ENCODE measurements around the gene EXOC3L1. TPM values are rescaled to one million over a fixed set of nuclear protein-coding genes. Genes with fewer than 3 reads are reported as not detected.

Gene EXOC3L1
- total RNA-seq, 1 experiment from 2014 or later: not detected

DNA sequence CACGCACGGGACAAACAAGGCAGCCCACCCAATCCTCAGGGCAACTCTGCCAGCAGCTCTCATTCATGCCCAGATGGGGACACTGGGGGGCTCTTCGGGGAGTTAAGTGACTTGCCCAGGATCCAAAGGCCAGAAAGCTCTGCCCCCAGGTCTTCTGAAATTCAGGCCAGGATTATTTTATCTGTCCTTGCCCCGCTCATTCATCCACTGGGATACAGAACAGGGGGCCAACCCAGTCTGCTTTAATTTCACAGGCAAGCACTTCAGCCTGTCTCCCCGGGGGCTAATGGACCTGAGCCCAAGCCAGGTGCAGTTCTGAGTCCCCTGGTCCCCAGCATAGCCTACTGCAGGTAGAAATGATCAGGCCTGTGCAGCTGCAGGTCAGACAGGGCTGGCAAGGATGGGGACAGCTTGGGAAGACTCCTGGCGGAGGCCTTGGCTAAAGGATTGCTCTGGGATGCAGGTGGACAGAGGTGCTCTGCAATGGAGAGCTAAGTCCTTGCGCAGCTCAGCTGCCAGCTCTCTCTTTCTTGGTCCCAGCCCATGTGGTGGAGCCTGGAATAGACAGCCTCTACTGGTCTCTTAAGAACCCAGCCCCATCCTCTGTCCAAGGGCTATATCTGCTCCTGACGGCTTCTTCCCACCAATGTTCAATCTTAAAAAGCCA, 38.4 kb downstream of the EXOC3L1 start:
- Histone ChIP-seq H3K9me2 (ENCODE audit: insufficient read depth) (no peaks in the 10 kb centered on the region), H4K20me1 (ENCODE audit: insufficient read depth) (0 out of 2 replicates have a peak, but pooled peaks cover 3% of the 10 kb centered on the region), H3K27me3 (ENCODE audit: insufficient read depth, low read depth) (no peaks in the 10 kb centered on the region), H3F3A (ENCODE audit: insufficient read depth, low read depth) (peaks cover 24% of the 10 kb centered on the region), H3K27ac (no peak overlapping the region), H3K4me3 (no peak overlapping the region; the same call in 1 of the 2 replicates), H3K9me3 (ENCODE audit: insufficient read depth, low read depth) (no peaks in the 10 kb centered on the region), H3K79me2 (ENCODE audit: low read depth) (no peaks in the 10 kb centered on the region), H2AFZ (no peak overlapping the region), H3K4me1 (replicated peaks; ENCODE audit: insufficient read depth) (no peaks in the 10 kb centered on the region), H3K36me3 (ENCODE audit: low read depth) (no peaks in the 10 kb centered on the region), H3K4me2 (no peak overlapping the region)
- TF ChIP-seq EZH2 (IDR thresholded peaks at IDR 0.05; ENCODE audit: low read depth): no peak
- TF ChIP-seq, protein P1, sequence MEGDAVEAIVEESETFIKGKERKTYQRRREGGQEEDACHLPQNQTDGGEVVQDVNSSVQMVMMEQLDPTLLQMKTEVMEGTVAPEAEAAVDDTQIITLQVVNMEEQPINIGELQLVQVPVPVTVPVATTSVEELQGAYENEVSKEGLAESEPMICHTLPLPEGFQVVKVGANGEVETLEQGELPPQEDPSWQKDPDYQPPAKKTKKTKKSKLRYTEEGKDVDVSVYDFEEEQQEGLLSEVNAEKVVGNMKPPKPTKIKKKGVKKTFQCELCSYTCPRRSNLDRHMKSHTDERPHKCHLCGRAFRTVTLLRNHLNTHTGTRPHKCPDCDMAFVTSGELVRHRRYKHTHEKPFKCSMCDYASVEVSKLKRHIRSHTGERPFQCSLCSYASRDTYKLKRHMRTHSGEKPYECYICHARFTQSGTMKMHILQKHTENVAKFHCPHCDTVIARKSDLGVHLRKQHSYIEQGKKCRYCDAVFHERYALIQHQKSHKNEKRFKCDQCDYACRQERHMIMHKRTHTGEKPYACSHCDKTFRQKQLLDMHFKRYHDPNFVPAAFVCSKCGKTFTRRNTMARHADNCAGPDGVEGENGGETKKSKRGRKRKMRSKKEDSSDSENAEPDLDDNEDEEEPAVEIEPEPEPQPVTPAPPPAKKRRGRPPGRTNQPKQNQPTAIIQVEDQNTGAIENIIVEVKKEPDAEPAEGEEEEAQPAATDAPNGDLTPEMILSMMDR (conservative IDR thresholded peaks at IDR 0.05): no peak
- no TSS peak for BruUV-seq (replicated peaks)
- POLR2A ChIA-PET (ENCODE audit: unreplicated experiment): interaction anchor here (0.7 kb wide), 1 partner anchor 1074 kb away, joined by 5 read pairs; no protein-coding TSS in a partner anchor
- DNase-seq: no peak
- intact Hi-C loops (cut with micrococcal nuclease; ENCODE audit: unreplicated experiment): loop anchor here (2.0 kb wide), 1 partner anchor 47 kb away; the partner anchor contains the start of gene ELMO3
- CTCF ChIA-PET: interaction anchor here (1.0 kb wide), 1 partner anchor 51 kb away, joined by 3 read pairs; no protein-coding TSS in a partner anchor

DNA sequence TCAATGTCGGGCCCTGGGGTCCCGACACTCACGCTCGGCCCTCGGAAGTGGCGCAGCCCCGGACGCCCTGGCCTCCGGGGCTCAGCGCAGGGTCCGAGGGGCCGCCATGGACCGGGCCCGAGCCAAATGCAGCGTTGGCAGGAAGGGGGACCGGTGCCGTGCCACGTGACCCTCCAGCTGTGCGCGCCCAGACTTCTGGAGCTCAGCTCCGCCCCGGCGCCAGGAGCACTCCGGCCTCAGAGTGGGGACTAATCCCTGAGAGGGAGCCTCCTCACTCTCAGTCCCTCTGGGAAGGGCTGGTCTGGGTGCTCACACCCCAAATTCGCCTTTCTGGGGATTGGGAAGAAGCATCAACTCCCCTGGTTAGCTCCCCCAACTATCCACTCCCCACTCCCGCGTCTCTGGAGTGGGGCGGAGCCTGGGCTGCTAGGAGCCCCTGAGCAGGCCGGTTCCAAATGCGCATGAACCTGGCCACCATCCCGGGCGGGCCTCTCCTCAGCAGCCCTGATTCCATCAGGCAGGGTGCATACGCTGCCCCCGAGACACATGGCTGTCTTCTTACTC, 39.0 kb downstream of the EXOC3L1 start, which contains the start of gene B3GNT9:
TSS of gene B3GNT9 (minus strand) at position 166 of the 564 bp plus-strand sequence. CDS start 513 bp downstream, outside the sequence.
- ChIA-PET POLR2A (ENCODE audit: unreplicated experiment) (interaction anchor here (0.7 kb wide), 1 partner anchor 1075 kb away, joined by 5 read pairs; no protein-coding TSS in a partner anchor), CTCF (no interaction called here)
- BruUV-seq (replicated peaks): no TSS peak
- DNase-seq: peak in 1 of 2 experiments; percentile 55
- H3K79me2 ChIP-seq (ENCODE audit: low read depth): no peaks in the 10 kb centered on the region
- H4K20me1 ChIP-seq (ENCODE audit: insufficient read depth): 0 out of 2 replicates have a peak, but pooled peaks cover 3% of the 10 kb centered on the region
- H3F3A ChIP-seq (ENCODE audit: insufficient read depth, low read depth): peaks cover 24% of the 10 kb centered on the region
- peak within 1 kb of the TSS; percentile 72 for H2AFZ ChIP-seq
- no peaks in the 10 kb centered on the region for H3K36me3 ChIP-seq (ENCODE audit: low read depth)
- H3K9me3 ChIP-seq (ENCODE audit: insufficient read depth, low read depth): no peaks in the 10 kb centered on the region
- no peaks in the 10 kb centered on the region for H3K27me3 ChIP-seq (ENCODE audit: insufficient read depth, low read depth)
- TF ChIP-seq EZH2 (IDR thresholded peaks at IDR 0.05; ENCODE audit: low read depth): no peak
- TF ChIP-seq, protein P1 (conservative IDR thresholded peaks at IDR 0.05): no peak
- no peak within 1 kb of the TSS for H3K27ac ChIP-seq
- peak within 1 kb of the TSS; percentile 57; the same call in 1 of the 2 replicates for H3K4me3 ChIP-seq
- H3K4me1 ChIP-seq (replicated peaks; ENCODE audit: insufficient read depth): no peaks in the 10 kb centered on the region
- peak within 1 kb of the TSS; percentile 80 for H3K4me2 ChIP-seq
- intact Hi-C loops (cut with micrococcal nuclease; ENCODE audit: unreplicated experiment): loop anchor here (2.0 kb wide), 1 partner anchor 48 kb away; the partner anchor contains the start of gene ELMO3
- H3K9me2 ChIP-seq (ENCODE audit: insufficient read depth): no peaks in the 10 kb centered on the region

GRCh38 chr16:67150047-67150832, 39.7 kb downstream of the EXOC3L1 start:
- H3K79me2 ChIP-seq (ENCODE audit: low read depth): no peaks in the 10 kb centered on the region
- H3K9me2 ChIP-seq (ENCODE audit: insufficient read depth): no peaks in the 10 kb centered on the region
- H3K36me3 ChIP-seq (ENCODE audit: low read depth): no peaks in the 10 kb centered on the region
- TF ChIP-seq, protein P1 (conservative IDR thresholded peaks at IDR 0.05): no peak
- TF ChIP-seq EZH2 (IDR thresholded peaks at IDR 0.05; ENCODE audit: low read depth): no peak
- no peaks in the 10 kb centered on the region for H3K9me3 ChIP-seq (ENCODE audit: insufficient read depth, low read depth)
- H2AFZ ChIP-seq: peak overlapping the region; percentile 72
- H3K4me3 ChIP-seq: peak overlapping the region; percentile 57; the same call in 1 of the 2 replicates
- peak overlapping the region; percentile 80 for H3K4me2 ChIP-seq
- ChIA-PET POLR2A (ENCODE audit: unreplicated experiment) (no interaction called here), CTCF (no interaction called here)
- intact Hi-C loops (cut with micrococcal nuclease; ENCODE audit: unreplicated experiment): loop anchor here (2.0 kb wide), 1 partner anchor 49 kb away; the partner anchor contains the start of gene ELMO3
- H3F3A ChIP-seq (ENCODE audit: insufficient read depth, low read depth): peaks cover 24% of the 10 kb centered on the region
- DNase-seq: no peak
- H3K27ac ChIP-seq: no peak overlapping the region
- no TSS peak for BruUV-seq (replicated peaks)
- H3K27me3 ChIP-seq (ENCODE audit: insufficient read depth, low read depth): no peaks in the 10 kb centered on the region
- H4K20me1 ChIP-seq (ENCODE audit: insufficient read depth): 0 out of 2 replicates have a peak, but pooled peaks cover 3% of the 10 kb centered on the region
- H3K4me1 ChIP-seq (replicated peaks; ENCODE audit: insufficient read depth): no peaks in the 10 kb centered on the region

Data from PC-9 (cell line).